Fibroblast of skin of back (primary cell): Measurements from ENCODE around the gene ETNK2.
"Not testable (repeated sequence)": the region's sequence is repeated elsewhere in the genome, so short reads cannot be mapped to it uniquely, and the experiment has no call there.

Experiments
- DNase-seq: peaks from one replicate; pipeline ENCODE4 v3.0.0-alpha.2; 2013

Gene ETNK2

DNA sequence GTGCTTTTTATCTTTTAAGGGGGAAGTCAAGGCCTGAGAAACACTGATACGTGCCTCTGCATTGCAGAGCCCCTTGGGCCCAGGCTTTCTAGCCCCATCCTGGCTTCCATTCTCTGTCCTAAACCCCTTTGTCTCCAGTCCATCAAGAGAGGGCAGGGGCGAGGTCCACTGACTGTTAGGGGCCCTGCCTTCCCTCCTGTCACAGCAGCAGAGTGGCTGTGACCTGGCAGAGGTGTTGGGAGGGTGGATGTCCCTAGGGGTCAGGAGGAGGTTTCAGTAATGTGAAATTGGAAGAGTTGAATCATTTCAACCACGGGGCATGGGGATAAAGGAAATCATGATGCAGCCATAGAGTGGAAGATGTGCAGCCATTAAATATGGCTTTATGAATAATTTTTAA lies 54.9 kb downstream of the ETNK2 start:
- DNase-seq = no peak

DNA sequence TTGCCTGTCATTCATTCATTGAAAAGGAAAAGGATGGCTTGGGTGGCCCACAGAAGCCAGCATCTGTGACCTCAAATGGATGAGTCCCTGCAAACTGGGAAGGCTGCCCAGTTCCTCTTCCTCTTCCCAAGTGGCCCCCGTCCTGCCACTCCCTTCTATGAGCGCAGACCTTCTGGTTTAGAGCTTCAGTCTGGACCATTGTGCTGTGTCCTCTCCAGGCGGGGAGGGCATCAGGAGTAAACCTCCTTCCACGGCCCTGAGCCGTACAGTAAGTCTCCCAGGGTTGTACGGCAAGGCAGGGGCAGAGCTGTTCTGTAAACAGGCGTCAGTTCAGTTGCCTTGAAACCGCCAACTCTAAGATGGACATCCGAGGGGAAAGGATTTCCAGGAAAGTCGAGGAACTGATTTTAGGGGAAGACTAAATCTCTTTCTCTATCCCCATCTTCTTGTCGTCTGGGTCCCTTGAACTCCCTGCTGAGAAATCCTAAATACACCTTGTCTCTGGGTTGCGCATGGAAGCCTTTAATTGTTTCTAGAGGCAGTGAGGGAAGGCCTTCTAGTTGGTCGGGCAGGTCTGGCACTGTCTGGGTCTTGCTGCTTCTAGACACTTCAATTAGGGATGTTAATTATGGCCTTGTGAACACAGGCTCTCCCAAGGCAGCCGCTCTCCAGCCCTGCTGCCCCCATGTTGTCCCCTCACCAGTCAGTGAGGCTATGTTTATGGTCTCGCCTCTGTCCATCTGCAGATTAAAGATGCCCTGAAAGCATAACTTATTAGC lies 56.8 kb downstream of the ETNK2 start:
- no peak for DNase-seq

DNA sequence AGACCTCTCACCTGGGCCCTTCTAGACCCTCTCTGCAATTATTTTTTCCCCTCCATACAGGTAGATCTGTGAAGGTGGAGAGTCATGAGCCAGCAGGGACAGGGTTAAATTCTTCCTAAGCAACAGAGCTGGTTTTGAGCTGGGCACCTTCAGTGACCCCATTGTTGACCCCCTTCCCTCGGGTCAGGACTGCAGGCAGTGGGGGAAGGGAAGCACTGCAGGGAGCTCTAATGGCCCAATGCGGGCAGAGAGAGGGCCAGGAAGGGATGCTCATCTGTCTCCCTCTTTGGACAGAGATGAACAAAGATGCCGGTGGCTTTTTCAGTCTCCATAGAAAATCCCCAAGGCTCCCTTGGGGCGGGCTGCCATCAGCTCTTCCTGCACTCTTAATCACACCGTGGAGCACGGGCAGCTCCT lies 57.5 kb downstream of the ETNK2 start:
- peak; percentile 9 for DNase-seq

DNA sequence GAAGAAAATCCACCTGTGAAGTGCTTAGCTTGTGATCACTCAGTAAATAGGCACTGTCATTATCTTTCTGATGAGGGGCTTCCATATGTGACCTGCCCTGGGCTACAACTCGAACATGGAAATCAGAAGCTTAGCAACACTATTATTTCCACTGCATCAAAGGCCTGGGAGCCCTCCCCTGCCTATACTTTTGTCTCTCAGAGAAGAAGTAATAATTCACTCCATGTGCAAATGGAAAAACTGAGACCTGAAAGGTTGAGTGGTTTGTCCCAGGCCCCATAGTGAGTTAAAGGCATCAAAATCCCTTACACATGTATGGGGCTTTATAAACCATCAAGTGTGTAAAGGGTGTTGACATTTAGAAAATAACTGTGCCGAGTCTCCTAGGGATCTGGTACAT lies 58.1 kb downstream of the ETNK2 start:
- DNase-seq = no peak

DNA sequence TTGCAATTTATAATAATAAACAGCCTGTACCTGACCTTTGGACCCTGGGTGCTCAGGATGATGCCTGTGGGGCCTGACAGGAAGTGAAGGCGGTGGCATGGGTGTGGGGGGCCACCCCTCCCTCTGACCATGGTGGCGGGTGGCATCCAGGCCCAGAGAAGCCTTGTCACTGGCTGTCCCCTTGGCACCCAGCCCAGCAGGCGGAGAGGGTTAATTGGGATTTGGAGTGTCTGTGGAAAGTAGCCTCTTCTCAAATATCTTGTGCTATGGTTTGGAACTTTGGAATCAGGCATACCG lies 58.5 kb downstream of the ETNK2 start:
- no peak for DNase-seq

DNA sequence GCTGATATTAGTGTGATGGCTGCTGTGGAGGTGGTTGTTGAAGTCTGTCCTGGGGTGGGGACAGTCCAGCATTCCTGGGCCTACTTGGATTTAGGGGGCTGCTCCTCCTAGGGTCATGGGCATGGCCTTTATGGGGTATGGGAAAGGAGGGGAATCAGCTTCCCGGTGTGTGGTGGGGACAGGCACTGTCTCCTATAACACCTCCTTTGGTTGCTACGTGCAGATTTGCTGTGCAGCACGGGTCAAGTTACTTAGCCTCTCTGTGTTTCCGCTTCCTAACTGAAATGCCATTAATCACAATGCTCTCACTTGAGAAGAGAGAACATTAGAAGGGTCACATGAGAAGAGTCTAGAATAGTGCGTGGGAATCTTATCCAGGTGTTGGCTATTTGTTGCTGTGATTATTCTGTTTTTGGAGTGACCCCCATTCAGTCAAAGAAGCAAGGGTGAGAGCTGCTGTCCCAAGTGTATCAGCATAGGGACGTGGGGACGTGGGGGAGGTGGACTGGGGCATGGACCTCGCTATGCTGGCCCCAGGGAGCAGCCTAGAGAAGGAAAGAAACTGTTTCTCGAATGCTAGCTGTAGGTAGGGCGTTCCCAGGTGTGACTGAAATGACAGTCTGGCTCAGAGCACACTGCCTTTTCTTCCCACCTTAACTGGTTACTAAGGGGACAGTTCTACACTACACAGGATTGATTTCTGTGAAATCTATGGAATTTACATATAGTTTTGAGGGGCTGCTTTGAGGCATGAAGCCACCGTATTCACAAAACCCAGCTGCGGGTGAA lies 59.0 kb downstream of the ETNK2 start:
- no peak for DNase-seq

DNA sequence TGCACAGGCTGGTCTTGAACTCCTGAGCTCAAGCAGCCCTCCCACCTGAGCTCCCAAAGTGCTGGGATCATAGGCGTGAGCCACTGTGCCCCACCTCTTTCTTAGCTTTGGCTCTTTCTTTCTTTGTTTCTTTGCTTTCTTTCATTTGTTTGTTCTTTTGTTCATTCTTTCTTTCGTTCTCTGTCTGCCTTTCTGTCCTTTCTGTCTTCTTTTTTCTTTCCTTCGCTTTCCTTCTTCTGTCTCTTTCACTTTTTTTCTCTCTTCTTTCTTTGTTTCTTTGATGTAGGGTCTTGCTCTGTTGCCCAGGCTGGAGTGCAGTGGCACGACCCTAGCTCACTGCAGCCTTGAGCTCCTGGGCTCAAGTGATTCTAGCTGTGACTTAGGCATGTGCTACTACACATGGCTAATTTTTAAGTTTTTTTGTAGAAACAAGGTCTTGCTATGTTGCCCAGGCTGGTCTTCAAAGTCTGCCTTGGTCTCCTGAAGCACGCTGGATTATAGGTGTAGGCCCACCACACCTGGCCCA lies 60.0 kb downstream of the ETNK2 start:
- DNase-seq = no peak

DNA sequence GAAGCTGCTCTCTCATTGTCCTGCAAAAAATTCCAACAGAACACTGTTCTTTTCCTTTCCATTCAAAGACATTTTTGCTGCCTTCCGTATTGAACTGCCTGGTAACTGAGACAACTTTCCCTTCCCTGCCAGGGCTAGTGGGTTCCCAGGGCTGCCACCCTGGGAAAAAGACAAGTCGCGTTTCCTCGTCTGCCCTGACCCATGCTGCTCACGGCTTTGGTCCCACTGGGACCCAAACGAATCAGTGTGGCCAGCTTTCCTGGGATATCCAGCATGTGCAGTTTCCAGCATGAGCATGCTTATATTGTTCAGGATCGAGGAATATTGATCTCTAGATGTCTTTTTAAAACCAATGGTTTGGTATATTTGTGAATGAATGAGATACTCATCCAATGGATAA lies 60.8 kb downstream of the ETNK2 start:
- no peak for DNase-seq

DNA sequence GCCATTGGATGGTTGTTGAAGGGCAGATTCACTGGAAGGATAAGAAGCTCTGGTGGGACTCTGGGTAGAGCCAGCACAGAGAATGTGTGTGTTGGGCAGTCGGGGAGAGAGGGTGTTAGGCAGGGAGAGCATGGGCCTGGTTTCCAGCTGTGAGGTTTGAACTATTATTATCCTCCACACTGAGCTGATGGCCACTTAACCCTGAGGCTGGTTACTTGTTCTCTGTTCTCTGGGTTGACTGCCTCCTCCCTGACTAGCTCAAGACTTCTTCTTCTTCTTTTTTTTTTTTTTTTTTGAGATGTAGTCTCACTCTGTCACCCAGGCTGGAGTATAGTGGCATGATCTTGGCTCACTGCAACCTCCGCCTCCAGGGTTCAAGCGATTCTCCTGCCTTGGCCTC lies 61.7 kb downstream of the ETNK2 start:
- not testable (repeated sequence) for DNase-seq

DNA sequence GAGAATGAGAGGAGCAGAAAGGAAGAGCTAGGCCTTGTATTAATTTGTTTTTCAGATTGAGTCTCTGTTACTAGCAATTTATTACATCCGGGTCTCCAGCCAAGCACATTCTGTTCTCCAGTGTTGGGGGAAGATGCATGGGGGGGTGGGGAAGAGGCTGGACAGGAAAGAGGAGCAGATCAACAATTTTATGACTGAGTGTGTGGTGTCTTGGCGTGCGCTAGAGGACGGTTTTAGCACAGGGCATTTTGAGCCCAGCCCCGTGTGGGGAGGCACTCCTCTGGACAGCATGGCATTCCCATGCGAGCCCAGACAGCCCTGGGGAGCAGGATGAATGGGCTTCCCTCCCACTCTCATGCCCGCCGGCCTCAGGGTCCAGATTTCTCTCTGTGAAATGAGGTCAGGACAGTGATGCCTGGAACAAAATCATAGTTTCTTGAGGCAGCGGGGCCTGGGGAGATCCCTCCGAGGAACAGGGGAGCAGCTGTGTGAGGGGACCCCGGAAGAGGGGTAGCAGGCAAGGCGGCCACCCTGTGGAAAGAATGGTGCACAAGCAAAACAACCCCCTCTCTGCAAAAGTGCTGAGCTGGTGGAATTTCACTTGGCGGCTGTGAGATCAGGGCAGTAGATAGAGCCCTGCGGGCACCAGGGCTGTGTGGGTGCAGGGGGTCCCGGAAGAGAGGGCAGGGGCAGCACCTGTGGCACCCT lies 62.6 kb downstream of the ETNK2 start:
- DNase-seq = peak; percentile 35

DNA sequence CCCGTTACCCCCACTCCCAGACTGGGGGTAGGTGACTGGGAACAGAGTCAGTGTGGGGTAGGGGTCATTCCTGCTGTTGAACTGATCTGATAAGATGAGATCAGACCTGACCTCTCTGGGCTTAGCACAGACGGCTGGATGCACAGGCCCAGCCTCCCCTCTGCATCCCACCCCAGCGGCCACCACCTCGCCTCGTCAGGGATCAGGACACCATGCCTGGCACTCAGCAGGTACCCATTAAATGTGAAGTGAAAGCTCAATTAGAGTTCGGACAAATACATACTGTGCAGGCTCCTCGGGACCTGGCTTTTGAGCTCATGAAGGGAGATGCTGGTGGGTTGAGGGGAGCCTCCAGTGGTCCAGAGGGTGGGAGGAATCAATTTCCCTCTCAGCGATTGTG lies 63.2 kb downstream of the ETNK2 start:
- DNase-seq = no peak

DNA sequence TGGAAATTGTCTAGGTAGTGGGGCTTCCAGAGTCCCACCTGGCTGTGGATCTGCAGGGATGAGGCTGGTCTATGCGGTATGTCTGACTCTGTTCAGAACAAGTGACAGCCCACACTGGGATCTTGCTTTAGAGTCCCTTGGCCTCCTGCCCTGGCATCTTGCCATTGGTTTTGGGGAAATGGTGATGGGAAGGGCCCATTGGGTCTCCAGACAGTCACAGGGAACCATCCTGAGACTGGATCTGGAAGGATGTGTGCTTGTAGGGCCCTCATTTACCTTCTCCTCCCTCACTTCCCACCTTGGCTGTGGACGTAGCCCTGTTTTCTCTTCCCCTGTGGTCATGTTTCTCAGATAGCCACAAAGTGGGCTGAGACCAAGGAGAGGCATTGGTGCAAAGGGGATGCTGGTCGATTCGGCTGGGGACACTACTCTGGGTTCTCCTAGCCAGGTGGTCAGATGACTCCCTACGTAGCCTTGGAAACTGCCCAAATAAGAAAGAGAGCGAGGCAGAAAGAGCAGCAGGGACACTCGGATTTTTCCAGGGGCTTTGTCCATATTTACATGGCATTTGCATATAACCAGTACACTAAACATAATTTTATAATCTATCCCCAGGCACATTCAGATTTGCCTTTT lies 63.8 kb downstream of the ETNK2 start:
- DNase-seq = no peak

DNA sequence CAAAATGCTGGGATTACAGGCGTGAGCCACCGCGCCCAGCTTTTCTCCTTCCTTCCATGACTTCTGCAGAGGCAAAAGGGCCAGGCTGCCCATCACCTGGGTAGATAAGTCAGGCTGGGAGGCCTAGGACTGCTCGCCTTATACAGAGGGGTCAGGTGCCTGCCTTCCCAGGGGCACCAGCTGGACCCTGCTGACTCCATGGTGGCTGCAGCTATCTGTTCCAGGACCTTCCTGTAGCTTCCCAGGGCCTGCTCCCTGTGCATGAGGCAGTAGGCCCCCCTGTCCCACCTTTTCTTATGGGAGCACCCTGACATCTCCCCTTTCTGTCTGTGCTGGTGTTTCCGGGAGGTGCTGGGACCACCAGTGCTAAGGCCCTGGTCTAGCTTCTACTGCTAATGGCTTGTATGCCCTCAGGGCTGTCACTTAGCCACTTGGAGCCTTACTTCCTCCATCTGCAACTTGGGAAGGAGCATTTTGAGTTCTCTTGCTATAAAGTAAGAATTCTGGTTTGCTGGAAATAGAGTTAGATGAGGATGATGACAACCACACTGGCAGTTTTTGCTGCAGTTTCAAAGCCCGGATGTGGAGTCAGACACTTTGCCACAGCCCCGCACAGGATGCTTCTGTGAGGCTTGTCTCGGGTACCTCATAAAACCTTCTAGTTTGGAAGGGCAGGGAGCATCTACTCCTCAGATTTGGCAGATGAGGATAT lies 64.5 kb downstream of the ETNK2 start:
- no peak for DNase-seq

DNA sequence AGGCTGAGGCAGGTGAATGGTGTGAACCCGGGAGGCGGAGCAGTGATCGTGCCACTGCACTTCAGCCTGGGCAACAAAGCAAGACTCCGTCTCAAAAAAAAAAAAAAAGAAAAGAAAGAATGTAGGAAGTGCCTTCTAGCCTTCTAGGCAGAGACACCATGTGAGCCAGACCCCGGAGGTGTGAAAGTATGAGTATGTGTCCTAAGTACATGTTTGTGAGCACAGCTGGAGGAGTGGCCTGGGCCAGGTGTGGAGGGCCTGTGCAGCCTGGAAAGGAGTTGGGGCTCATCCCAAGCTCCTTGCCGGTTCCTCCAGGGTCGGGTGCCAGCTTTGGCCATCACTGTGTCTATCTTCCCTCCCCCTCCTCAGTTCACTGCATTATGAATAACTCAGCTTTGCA lies 66.0 kb downstream of the ETNK2 start:
- DNase-seq = no peak

DNA sequence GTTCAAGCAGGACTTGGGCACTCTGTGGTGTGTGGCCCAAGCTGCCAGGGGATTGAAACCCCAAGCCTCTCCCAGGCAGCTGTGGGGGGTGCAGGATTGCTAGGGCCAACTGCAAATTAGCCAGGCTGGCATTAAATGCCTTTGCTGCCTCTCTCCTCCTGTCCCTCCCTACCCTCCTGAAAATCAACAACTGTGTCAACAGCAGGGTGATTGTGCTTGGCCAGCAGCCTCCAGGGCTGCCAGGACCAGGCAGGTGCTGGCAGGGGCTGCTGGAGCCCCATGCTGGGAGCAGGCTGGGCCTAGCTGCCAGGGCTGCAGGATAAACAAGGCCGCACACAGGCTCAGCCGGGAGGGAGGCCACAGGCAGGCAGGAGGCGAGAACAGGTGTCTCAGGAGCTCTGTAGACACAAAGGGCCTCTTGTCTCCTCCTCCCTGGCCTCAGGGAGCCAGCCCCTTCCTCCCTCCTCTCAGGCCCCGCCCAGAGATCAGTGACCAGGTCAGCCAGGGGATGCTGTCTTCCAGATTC lies 67.5 kb downstream of the ETNK2 start:
- no peak for DNase-seq

DNA sequence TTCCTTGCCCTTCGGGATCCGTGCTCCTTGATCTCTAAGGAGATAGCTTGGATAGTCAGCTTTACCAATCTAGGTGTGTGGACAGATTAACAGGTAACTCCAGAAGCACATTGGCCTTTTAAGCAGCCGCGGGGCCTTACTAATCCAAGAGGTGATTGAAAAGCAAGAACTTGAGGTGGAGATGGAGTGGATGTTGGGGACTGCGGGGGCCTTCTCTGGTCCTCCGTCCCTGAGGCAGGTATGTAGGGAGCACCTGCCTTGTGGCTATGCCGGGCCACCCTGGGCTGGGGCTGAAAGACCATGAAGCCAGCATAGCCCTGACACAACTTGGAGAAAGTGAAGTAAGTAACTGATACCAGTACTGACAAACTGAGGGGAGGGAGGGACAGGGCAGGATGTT lies 68.4 kb downstream of the ETNK2 start:
- no peak for DNase-seq

DNA sequence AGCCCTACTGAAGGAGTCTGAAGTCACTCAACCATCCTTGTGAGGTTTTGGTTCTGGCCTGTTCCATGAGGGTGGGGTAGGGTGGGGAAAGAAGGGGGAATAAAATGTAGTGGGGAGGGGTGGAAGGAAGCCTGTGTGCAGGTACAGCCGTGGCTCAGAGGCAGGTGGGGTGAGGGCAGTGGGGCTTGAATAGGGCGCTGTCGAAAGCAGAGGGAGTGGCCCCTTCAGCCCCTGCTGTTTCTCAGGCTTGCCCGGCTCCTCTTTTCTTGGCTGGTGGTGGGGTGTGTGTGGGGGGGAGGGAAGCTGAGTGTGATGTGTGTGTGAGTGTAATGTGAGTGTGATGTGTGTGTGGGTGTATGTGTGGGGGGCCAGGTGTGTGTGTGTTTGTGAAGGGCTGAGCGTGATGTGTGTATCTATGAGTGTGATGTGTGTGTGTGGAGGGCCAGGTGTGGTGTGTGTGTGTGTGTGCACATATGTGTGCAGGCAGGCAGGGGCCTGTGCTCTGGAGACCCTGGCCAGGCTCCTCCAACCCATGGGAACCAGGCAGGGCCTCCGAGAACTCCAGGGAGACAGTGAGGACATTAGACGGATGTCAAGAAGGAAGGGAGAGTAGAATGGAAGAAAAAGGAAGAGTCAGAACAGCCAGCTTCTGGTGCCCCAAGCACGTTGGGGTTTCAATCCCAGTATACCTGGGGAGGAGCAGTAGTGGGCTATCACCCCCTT lies 69.9 kb downstream of the ETNK2 start:
- DNase-seq = no peak

DNA sequence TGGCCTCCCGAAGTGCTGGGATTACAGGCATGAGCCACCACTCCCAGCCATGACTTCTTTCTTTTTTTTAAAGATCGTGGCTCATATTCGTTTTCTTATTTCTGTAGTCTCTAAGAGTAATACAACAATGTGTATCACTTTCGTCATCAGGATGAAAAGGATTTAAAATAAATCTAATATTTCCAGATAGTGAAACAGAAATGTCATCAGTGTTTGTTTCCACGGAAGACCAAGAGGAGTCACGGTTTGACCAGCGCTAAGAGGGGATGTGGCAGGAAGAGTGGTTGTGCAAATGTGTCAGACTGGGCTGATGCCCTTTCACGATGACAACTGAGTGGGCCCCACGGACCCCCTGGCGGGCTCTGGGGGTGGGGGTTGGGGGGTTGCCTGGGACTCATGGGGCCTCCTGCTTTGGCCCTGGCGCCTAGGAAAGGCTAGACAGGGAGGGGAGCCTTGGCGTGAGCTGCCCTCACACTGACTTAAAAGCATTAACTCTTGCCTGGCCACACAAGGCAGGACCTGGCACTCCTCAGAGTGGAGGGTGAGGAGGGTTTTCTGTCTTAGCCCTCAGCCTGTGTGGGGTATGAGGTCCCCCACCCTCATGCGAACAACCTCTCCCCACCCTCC lies 70.6 kb downstream of the ETNK2 start:
- DNase-seq = peak; percentile 17
